ENCODE data around the gene EDC4. TPM values are rescaled to one million over a fixed set of nuclear protein-coding genes. Genes with fewer than 3 reads are reported as not detected.

Gene EDC4
- total and polyA plus RNA-seq, 2 of the 13 experiments (the other 11 are each of a cell fraction or from before 2014, with no cell fraction given), result 51.4 to 59.1 TPM

- TF ChIP-seq ZNF770 (CRISPR knock-in tag; IDR thresholded peaks at IDR 0.05), result 0 out of 2 replicates have a peak, but pooled peaks have one; percentile 50
- TF ChIP-seq ZNF292 (CRISPR knock-in tag; IDR thresholded peaks at IDR 0.05; ENCODE audit: borderline replicate concordance, low read depth), result no peak
- peak; percentile 1; the same call in 1 of the 2 replicates for TF ChIP-seq SIN3A (IDR thresholded peaks at IDR 0.05; ENCODE audit: borderline replicate concordance, low read depth, low read length)
- TF ChIP-seq MLLT10 (CRISPR knock-in tag; IDR thresholded peaks at IDR 0.05), result no peak
- TF ChIP-seq, protein P1, sequence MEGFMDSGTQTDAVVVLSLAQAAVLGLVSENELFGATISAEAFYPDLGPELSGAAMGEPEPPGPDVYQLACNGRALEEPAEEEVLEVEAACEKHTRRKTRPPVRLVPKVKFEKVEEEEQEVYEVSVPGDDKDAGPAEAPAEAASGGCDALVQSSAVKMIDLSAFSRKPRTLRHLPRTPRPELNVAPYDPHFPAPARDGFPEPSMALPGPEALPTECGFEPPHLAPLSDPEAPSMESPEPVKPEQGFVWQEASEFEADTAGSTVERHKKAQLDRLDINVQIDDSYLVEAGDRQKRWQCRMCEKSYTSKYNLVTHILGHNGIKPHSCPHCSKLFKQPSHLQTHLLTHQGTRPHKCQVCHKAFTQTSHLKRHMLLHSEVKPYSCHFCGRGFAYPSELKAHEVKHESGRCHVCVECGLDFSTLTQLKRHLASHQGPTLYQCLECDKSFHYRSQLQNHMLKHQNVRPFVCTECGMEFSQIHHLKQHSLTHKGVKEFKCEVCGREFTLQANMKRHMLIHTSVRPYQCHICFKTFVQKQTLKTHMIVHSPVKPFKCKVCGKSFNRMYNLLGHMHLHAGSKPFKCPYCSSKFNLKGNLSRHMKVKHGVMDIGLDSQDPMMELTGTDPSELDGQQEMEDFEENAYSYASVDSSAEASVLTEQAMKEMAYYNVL (CRISPR knock-in tag; IDR thresholded peaks at IDR 0.05; ENCODE audit: borderline replicate concordance), result no peak; the same call in 1 of the 2 replicates
- no peak for TF ChIP-seq ZNF557 (CRISPR knock-in tag; IDR thresholded peaks at IDR 0.05)
- TF ChIP-seq ZBTB8A (CRISPR knock-in tag; IDR thresholded peaks at IDR 0.05; ENCODE audit: borderline replicate concordance, low read depth), result 0 out of 2 replicates have a peak, but pooled peaks have one; percentile 61
- TF ChIP-seq TARDBP (CRISPR knock-in tag; IDR thresholded peaks at IDR 0.05), result peak; percentile 14; the same call in 1 of the 2 replicates
- 0 out of 2 replicates have a peak, but pooled peaks have one; percentile 45 for TF ChIP-seq MTERF4 (CRISPR knock-in tag; IDR thresholded peaks at IDR 0.05)
- TF ChIP-seq SNAPC2 (CRISPR knock-in tag; IDR thresholded peaks at IDR 0.05), result no peak
- TF ChIP-seq ZNF746 (CRISPR knock-in tag; IDR thresholded peaks at IDR 0.05), result no peak
Observed at GRCh38 chr16:67843343-67843765, 29.5 kb upstream of the EDC4 start (continued).
